HG03520 (cell line): Measurements from ENCODE around the gene CCDC107.

Source experiments
- ATAC-seq: cut with Tn5 transposase; IDR thresholded peaks from one replicate; pipeline ENCODE4 v1.9.1; 2021; ENCODE audit warnings: mild to moderate bottlenecking, moderate library complexity; ENCODE audit not compliant: unreplicated experiment

Gene CCDC107

DNA sequence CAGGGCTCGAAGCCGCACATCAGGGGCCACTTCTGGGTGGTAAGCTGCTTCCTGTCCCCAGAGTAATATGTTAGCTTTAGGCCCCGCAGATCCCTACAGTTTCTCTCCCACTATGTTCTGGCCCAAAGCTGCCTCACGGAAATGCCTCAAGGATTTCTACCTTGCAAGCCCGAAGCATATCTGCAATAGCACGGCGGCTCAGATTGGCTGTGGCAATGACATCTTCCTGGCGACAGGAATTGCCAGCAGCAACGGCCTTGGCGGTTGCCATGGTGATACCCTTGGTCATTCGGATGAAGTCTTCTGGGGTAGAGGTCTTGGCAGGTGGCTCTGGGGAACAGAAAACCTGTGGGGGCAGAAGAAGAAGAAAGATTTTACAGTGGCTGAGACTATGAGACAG, 41.9 kb downstream of the CCDC107 start:
- no peak for ATAC-seq

DNA sequence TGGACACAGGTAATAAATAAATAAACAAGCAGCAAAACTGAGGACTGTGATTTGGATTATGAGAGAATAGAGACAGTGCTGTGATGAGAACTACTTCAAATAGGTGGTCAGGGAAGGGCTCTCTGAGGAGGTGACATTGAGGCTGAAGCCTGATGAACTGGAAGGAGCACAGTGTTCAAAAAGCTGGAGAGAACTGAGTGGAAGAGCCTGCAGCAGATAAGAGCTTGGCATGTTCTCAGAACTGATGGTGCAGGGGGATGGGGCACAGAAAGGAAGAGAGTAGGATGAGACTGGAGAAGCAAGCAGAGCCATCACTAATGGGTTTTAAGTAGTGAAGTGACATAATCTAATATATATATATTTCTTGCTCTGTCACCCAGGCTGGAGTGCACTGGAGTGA, 42.9 kb downstream of the CCDC107 start:
- ATAC-seq, result no peak

DNA sequence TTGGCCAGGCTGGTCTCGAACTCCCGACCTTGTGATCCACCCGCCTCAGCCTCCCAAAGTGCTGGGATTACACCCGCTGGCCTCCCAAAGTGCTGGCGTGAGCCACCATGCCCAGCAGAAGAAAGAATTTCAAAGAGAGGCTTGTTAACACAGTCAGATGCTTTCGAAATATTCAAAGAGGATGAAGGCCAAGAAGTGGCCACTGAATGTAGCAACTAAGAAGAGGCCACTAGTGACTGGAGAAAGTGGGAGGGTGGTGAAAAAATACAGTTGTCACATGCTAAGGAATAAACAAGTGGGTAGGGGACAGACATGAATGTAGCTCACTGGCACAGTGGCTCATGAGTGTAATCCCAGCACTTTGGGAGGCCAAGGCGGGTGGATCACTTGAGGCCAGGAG, 44.6 kb downstream of the CCDC107 start:
- no peak for ATAC-seq

DNA sequence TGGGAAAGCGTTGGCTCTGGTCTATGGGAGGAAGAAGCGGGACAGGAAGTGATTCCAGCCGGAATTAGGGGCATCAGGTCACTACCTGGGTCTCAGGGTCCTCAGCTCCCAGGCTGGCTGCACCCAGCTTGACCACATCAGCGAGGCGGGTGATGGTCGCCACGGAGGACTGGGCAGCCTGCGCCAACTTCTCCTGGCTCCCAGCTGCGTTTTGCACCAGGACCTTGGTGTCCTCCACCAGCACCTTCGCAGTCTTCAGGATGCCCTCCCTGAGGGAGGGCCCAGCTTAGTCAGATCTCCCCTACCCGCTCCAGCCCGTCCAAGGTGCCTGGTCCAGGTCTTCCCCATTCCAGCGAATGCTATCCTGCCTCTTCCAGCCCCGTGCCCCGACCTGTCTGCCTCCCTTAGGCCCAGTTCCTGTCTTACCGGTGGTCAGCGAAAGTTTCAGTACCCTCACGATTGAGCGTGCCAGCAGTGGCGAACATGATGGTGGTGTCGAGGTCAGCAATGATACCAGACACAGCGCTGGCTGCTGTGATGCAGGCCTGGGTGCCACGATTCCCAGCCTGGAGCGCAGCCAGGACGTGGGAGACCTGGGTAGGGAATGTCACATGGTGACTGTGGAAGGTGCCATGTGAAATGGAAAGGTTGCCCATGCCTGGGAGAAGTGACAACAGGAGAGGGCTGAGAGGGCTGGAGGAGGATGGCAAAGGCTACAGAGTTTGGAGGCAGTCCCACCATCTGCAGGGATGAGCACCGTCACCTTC, 46.0 kb downstream of the CCDC107 start:
- no peak for ATAC-seq

DNA sequence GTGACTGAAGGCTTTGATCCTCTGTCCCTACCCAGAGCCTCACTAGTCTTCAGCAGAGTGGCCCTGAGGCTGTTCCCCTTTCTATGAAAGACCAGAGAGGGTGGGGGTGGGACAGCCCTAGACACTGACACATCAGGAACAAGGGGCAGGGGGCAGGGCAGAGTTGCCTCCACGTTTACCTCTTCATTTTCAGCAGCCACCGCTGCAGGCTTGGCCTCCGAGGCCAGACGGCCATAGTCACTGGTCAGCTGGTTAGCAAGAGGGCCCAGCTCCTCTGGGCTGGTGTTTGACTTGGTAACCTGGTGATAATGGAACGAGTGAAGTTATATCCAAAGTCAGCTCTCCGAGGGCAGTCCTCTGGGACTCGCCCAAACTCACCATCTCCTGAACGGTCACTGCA, 47.3 kb downstream of the CCDC107 start:
- no peak for ATAC-seq

DNA sequence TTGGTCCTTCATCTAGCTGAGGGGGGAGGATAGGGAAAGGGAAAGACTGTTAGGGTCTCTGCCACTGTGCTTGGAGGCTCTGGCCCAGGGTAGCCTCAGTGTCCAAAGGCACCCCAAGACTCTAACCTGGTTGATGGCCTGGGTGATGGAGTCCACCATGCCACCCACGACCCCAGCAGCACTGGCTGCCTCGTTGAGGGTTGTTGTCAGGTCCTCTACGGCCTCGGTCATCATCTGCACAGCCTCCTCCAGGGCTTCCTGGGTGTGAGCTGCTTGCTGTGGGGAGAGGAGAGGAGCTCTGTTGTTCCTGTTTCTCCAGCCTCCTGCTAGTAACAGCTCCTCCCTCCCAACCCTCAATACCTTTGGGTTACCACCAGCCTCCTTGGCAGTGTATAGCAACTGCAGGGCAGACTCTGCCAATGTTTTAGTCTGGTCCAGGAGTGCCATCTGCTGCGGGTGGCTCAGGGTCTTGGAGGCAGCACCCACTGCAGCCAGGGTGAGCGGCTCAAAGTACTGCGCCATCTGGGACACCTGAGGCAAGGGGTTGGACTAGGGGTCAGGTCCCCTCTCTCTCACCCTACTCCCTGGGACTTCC, 47.8 kb downstream of the CCDC107 start:
- ATAC-seq, result no peak

DNA sequence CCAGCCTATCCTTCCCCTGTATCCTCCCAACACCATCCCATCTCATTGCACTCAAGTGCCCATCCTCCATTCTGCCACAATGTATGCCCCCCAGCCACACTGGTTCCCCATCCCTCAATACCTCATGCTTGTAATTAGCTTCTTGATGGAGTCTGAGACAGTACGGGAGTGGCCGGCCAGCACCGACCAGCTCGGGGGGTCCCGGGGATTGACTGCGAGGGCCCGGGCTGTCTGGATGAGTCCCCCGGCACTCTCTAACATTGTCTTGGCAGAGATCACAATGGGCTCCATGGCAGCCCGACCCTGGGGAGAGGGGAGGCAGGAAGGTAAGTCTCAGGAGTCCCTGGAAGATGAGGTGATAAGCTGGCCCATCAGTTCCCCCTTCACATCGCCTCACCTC, 48.9 kb downstream of the CCDC107 start:
- ATAC-seq, result no peak

DNA sequence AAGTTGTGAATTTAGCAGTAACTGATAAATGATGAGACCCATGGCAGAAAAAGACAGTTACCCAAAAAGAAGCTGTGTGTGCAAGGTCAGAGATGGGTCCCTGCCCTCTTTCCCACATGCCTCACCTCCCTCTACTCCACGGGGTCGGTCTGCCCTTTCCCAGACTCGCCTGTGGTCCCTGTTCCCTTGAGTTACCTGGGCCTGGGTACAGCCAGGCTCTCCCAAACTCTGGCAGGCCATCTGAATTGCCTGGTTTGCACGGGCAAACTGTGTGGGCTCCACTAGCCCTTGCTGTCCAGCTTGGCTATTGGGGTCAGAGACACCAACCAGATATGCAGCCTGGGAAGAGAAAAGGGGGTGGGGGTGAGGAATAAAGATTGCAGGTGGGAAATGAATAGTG, 50.1 kb downstream of the CCDC107 start:
- ATAC-seq, result no peak

DNA sequence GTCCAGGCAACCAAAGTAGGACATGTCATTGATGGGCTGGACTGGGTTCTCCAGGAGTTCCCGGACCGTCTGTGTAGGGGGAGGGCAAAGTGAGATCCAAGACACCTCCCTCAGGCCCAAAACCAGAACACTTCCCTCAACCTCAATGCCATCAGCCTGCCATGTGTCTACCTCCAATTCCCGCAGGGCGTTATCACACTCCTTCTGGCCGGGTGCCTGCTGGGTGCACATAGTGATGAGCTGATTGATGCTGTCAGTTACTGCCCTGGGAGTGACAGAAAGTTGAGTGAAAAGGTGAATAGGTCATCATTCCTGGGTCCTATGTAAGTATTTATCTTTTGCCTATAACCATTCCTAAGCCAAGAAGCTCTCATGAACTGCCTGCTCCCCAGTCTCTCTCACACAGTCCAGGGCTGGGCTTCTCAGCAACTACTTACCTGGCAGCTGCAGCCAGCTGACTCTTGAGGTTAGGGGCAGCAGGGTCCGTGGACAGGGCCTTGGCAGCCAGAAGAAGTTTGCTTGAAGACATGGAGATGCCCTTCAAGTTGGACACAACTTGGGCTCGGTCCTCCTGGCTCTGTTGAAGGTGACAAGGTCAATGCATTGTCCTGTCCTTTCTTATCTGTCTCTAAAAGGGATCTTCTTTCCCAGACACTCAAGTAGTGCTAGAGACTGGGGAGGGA, 52.9 kb downstream of the CCDC107 start:
- ATAC-seq, result no peak
